PC-9 (cell line): Measurements from ENCODE around the gene SEZ6L. TPM values are rescaled to one million over a fixed set of nuclear protein-coding genes. Genes with fewer than 3 reads are reported as not detected.

Source experiments
- BruUV-seq: library from RNA; stranded (reverse); fragments of 400-500 nt; replicated peaks from 2 replicates; lab custom pipeline; 2021; lab: Mats Ljungman, UMichigan
- CTCF ChIA-PET: fragments of 300-600 bp; sonication (Branson Sonifier 250); formaldehyde crosslinking; loops from one replicate; lab custom pipeline; 2022; ENCODE audit warnings: antibody characterized with exemption; lab: Charles Lee
- POLR2A ChIA-PET: fragments of 300-600 bp; sonication (Branson Sonifier 250); formaldehyde crosslinking; loops from one replicate; lab custom pipeline; 2022; ENCODE audit warnings: antibody characterized with exemption; ENCODE audit not compliant: unreplicated experiment; lab: Charles Lee
- DNase-seq, 2 experiments: peaks; one replicate each; pipeline versions ENCODE4 v3.0.0 to v3.0.0-alpha.2; 2015 to 2022; ENCODE audit warnings: mixed read lengths in 1 of 2
- H2AFZ ChIP-seq: fragments of 200-600 bp; sonication (generic); 2 replicates; pipeline ENCODE4 v1.8.1; 2017; ENCODE audit warnings: antibody characterized with exemption
- H3F3A ChIP-seq: fragments of 200-600 bp; sonication (generic); 2 replicates; pipeline ENCODE4 v1.8.1; 2017; ENCODE audit warnings: antibody characterized with exemption, mild to moderate bottlenecking, low read depth; ENCODE audit not compliant: insufficient read depth
- H3K27ac ChIP-seq: fragments of 200-600 bp; sonication (generic); 2 replicates; pipeline ENCODE4 v1.6.1; 2016; ENCODE audit warnings: mixed run types
- H3K27me3 ChIP-seq: fragments of 200-600 bp; sonication (generic); 2 replicates; pipeline ENCODE4 v1.6.1; 2016; ENCODE audit warnings: low read depth, mixed run types; ENCODE audit not compliant: insufficient read depth
- H3K36me3 ChIP-seq: fragments of 200-600 bp; sonication (generic); 2 replicates; pipeline ENCODE4 v1.6.1; 2016; ENCODE audit warnings: low read depth, mixed run types
- H3K4me1 ChIP-seq: fragments of 200-600 bp; sonication (generic); replicated peaks from 2 replicates; pipeline ENCODE4 v1.6.1; 2016; ENCODE audit warnings: mixed run types; ENCODE audit not compliant: insufficient read depth
- H3K4me2 ChIP-seq: fragments of 200-600 bp; sonication (generic); 2 replicates; pipeline ENCODE4 v1.6.1; 2017; ENCODE audit warnings: mixed run types
- H3K4me3 ChIP-seq: fragments of 200-600 bp; sonication (generic); 2 replicates; pipeline ENCODE4 v1.6.1; 2016; ENCODE audit warnings: mixed run types
- H3K79me2 ChIP-seq: fragments of 200-600 bp; sonication (generic); 2 replicates; pipeline ENCODE4 v1.6.1; 2017; ENCODE audit warnings: low read depth, mixed run types
- H3K9me2 ChIP-seq: fragments of 200-600 bp; sonication (generic); 2 replicates; pipeline ENCODE4 v1.8.1; 2017; ENCODE audit warnings: mild to moderate bottlenecking; ENCODE audit not compliant: insufficient read depth
- H3K9me3 ChIP-seq: fragments of 200-600 bp; sonication (generic); 2 replicates; pipeline ENCODE4 v1.8.1; 2016; ENCODE audit warnings: low read depth; ENCODE audit not compliant: insufficient read depth
- H4K20me1 ChIP-seq: fragments of 200-600 bp; sonication (generic); 2 replicates; pipeline ENCODE4 v1.8.1; 2017; ENCODE audit not compliant: insufficient read depth
- CTCF ChIP-seq: fragments of 200-600 bp; sonication (generic); conservative IDR thresholded peaks from 2 replicates; pipeline ENCODE4 v1.6.1; 2017; ENCODE audit warnings: mixed run types, antibody characterized with exemption, mild to moderate bottlenecking, moderate library complexity
- EZH2 ChIP-seq: fragments of 200-600 bp; sonication (generic); IDR thresholded peaks from 2 replicates; pipeline ENCODE4 v1.8.0; 2017; ENCODE audit warnings: antibody characterized with exemption, low read depth
- intact Hi-C: fragments of 100-400 bp; cut with micrococcal nuclease; formaldehyde crosslinking; loops from one replicate; pipeline ENCODE4 v1.10.0; 2022; ENCODE audit not compliant: unreplicated experiment
- total RNA-seq: library from RNA; stranded (reverse); gene quantifications from 2 replicates; pipeline ENCODE4 v1.2.3, GENCODE V29; 2021

SEZ6L gene
- total RNA-seq, 1 experiment from 2014 or later, result not detected

DNA sequence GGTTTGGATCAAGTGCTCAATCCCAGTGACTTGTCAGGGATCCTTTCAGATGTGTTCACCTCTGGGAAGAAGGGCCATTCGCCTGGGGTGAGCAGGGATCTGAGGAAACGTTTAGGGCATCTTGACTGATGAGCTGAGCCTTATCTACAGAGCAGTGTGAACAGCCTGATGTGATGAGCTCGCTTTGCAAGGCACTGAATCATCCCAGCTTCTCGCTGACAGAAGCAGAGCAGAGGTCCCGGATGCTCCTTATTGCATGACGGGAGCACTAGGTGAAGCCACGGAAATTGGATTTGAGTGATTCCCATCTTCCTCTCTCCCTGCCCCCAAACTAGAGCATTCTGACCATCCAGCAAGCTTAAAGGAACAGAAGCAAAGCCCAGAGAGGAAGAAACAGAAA lies 46.5 kb downstream of the SEZ6L start:
- no peaks in the 10 kb centered on the region for H3F3A ChIP-seq
- intact Hi-C loops, result no loop called here
- no peaks in the 10 kb centered on the region for H3K9me2 ChIP-seq
- no peaks in the 10 kb centered on the region for H3K4me1 ChIP-seq
- no peak for TF ChIP-seq CTCF
- TF ChIP-seq EZH2, result no peak
- H3K79me2 ChIP-seq, result no peaks in the 10 kb centered on the region
- ChIA-PET CTCF (no interaction called here), POLR2A (no interaction called here)
- BruUV-seq, result no TSS peak
- no peak overlapping the region for H3K4me3 ChIP-seq
- H3K9me3 ChIP-seq, result no peaks in the 10 kb centered on the region
- H4K20me1 ChIP-seq, result no peaks in the 10 kb centered on the region
- H3K27me3 ChIP-seq, result peaks cover 47% of the 10 kb centered on the region
- no peaks in the 10 kb centered on the region for H3K36me3 ChIP-seq
- no peak for DNase-seq
- no peak overlapping the region for H2AFZ ChIP-seq
- no peak overlapping the region for H3K27ac ChIP-seq
- no peak overlapping the region for H3K4me2 ChIP-seq

DNA sequence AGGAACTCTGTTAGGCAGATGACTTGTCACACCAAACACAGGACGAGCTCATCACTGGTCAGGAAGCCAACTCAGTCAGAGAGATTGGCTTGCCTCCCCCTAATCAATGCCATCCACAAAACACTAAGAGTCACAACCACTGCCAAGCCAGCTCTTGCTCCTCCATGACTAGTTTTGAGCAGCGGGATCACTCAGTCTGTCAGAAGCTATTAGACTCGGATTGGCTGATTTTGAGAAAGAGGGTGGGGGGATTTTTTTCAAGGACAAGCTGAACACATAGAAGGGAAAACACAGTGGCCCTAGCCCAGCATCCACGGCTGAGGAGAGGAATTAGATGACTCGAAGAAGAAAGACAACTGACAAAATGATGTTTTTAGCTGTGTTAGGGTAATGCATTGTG lies 55.9 kb downstream of the SEZ6L start:
- Histone ChIP-seq H3K9me3 (no peaks in the 10 kb centered on the region), H3K27ac (no peak overlapping the region), H4K20me1 (no peaks in the 10 kb centered on the region), H2AFZ (no peak overlapping the region), H3K4me2 (no peak overlapping the region), H3F3A (no peaks in the 10 kb centered on the region), H3K27me3 (peaks cover 14% of the 10 kb centered on the region), H3K4me3 (no peak overlapping the region), H3K36me3 (no peaks in the 10 kb centered on the region), H3K79me2 (no peaks in the 10 kb centered on the region), H3K9me2 (no peaks in the 10 kb centered on the region), H3K4me1 (no peaks in the 10 kb centered on the region)
- no peak for TF ChIP-seq CTCF
- TF ChIP-seq EZH2, result no peak
- intact Hi-C loops, result no loop called here
- POLR2A ChIA-PET, result no interaction called here
- DNase-seq, result no peak
- CTCF ChIA-PET, result no interaction called here
- BruUV-seq, result no TSS peak

- H3K27me3 ChIP-seq, result peaks cover 29% of the 10 kb centered on the region
- intact Hi-C loops, result no loop called here
- H3K4me1 ChIP-seq, result no peaks in the 10 kb centered on the region
- H4K20me1 ChIP-seq, result no peaks in the 10 kb centered on the region
- no peak overlapping the region for H3K4me3 ChIP-seq
- no peak overlapping the region for H3K27ac ChIP-seq
- no peak overlapping the region for H3K4me2 ChIP-seq
- DNase-seq, result no peak
- TF ChIP-seq EZH2, result no peak
- no peak for TF ChIP-seq CTCF
- no peaks in the 10 kb centered on the region for H3K79me2 ChIP-seq
- H3K9me3 ChIP-seq, result no peaks in the 10 kb centered on the region
- H2AFZ ChIP-seq, result no peak overlapping the region
- no peaks in the 10 kb centered on the region for H3F3A ChIP-seq
- no peaks in the 10 kb centered on the region for H3K36me3 ChIP-seq
- CTCF ChIA-PET, result no interaction called here
- H3K9me2 ChIP-seq, result no peaks in the 10 kb centered on the region
- POLR2A ChIA-PET, result no interaction called here
- no TSS peak for BruUV-seq
Observed at GRCh38 chr22:26226538-26227297, 57.5 kb downstream of the SEZ6L start.
